ENCODE data around the gene BCAS3. TPM values are rescaled to one million over a fixed set of nuclear protein-coding genes. Genes with fewer than 3 reads are reported as not detected.
A peak's percentile ranks its signal among the peaks of the same experiment; 100 is the strongest.

Gene BCAS3
- total RNA-seq, 2 experiments from 2014 or later: 13.7 to 25.8 TPM

GRCh38 chr17:61209525-61209924 lies 531.9 kb downstream of the BCAS3 start:
- CTCF ChIA-PET: no interaction called here
- Mint-ChIP-seq H3K9me3 (ENCODE audit: low read depth) (no peaks in the 10 kb centered on the region), H3K27ac (no peak overlapping the region), H3K36me3 (no peaks in the 10 kb centered on the region), H3K4me3 (no peak overlapping the region), H3K27me3 (no peaks in the 10 kb centered on the region), H3K4me1 (no peaks in the 10 kb centered on the region)
- no peak for ATAC-seq
- no peak for DNase-seq

DNA sequence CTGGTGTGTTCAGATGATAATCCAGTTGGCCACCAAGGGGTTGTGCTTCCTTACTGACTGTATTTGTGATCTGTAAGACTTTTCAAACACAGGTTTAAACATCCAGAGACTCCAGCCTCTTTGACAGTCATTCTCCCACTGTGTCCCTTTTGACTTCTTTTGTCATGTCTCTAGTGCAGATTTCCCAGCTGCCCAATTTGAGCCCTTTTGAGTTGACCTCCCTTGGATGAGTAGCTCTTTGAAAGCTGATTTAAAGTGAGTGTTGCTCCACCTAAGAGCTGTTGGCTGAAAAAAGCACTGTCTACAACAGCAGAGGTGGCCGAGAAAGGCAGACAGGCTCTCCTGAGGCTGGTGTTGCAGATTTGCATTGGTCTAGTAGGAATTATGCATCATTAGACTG lies 533.6 kb downstream of the BCAS3 start:
- CTCF ChIA-PET: no interaction called here
- Mint-ChIP-seq H3K9me3 (ENCODE audit: low read depth) (no peaks in the 10 kb centered on the region), H3K36me3 (no peaks in the 10 kb centered on the region), H3K4me3 (no peak overlapping the region), H3K4me1 (no peaks in the 10 kb centered on the region), H3K27ac (no peak overlapping the region), H3K27me3 (no peaks in the 10 kb centered on the region)
- ATAC-seq (no peak), DNase-seq (no peak)

GRCh38 chr17:61212655-61213054 lies 535.0 kb downstream of the BCAS3 start:
- CTCF ChIA-PET: interaction anchor here (0.7 to 1.3 kb wide), 2 partner anchors 240 to 1938 kb away, joined by 3 read pairs; no protein-coding TSS in a partner anchor

GRCh38 chr17:61214753-61215152 lies 537.1 kb downstream of the BCAS3 start:
- CTCF ChIA-PET: interaction anchor here (2.2 kb wide), 1 partner anchor 16 kb away, joined by 6 read pairs; no protein-coding TSS in a partner anchor
- H3K27ac Mint-ChIP-seq: no peak overlapping the region
- H3K9me3 Mint-ChIP-seq (ENCODE audit: low read depth): no peaks in the 10 kb centered on the region
- peaks cover 2% of the 10 kb centered on the region for H3K36me3 Mint-ChIP-seq
- no peak overlapping the region for H3K4me3 Mint-ChIP-seq
- no peaks in the 10 kb centered on the region for H3K27me3 Mint-ChIP-seq
- peaks cover 21% of the 10 kb centered on the region for H3K4me1 Mint-ChIP-seq
- ATAC-seq: no peak
- DNase-seq: no peak

More at GRCh38 chr17:61212655-61213054, 535.0 kb downstream of the BCAS3 start:
- no peak for ATAC-seq
- Mint-ChIP-seq H3K27ac (no peak overlapping the region), H3K4me3 (no peak overlapping the region), H3K4me1 (peaks cover under 1% of the 10 kb centered on the region), H3K27me3 (no peaks in the 10 kb centered on the region), H3K36me3 (no peaks in the 10 kb centered on the region), H3K9me3 (ENCODE audit: low read depth) (no peaks in the 10 kb centered on the region)
- no peak for DNase-seq

DNA sequence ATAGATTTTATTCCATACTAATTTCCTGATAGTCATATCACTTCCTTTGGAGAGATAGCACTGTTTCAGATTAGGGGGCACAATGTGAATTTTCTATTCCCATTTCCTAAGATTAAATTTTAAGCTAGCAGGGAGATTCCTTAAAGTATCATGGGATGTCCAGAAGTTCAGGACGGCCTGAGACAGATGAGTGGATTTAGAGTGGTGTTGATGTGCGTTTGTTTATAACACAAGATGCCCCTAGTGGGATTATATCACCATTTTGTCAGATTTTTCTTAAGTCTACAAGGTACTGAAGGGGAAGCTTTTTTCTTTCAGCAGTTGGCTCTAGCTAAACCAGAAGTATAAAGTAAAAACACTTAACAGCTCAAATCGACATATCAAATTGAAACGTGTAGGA lies 538.4 kb downstream of the BCAS3 start:
- no peak overlapping the region for H3K4me3 Mint-ChIP-seq
- H3K9me3 Mint-ChIP-seq (ENCODE audit: low read depth): no peaks in the 10 kb centered on the region
- H3K4me1 Mint-ChIP-seq: peaks cover 32% of the 10 kb centered on the region
- H3K27ac Mint-ChIP-seq: no peak overlapping the region
- DNase-seq: no peak
- H3K36me3 Mint-ChIP-seq: peaks cover 2% of the 10 kb centered on the region
- ATAC-seq: no peak
- CTCF ChIA-PET: interaction anchor here (1.0 to 2.2 kb wide), 3 partner anchors 11 to 196 kb away, joined by 3 to 6 read pairs (median 4); no protein-coding TSS in a partner anchor
- H3K27me3 Mint-ChIP-seq: no peaks in the 10 kb centered on the region

DNA sequence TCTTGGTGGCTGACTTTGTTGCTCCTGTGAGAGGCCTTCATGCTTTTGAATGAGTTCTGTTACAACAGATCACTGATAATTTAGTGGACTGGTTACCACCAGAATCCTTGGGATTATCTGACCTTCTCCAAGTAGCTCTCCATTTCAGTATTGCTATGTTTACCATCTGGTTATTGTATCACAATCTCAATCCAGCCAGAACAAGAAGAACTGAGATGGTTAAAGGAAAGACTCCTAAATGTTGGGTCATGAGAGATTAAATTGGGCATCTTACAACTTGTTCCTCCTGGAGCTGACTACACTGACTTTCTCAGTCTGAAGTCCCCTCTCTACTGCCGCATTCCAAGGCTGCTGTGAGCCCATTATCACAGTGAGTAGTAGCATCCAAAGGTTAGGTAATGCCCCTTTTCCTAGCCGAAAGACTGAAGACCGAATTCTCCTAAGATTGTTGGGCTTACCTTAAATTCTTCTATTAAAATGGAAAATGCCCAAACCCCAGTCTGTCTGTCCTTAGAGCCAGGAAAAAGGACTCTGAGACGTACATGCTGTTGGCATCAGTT lies 540.3 kb downstream of the BCAS3 start:
- H3K36me3 Mint-ChIP-seq: peaks cover 2% of the 10 kb centered on the region
- H3K27me3 Mint-ChIP-seq: no peaks in the 10 kb centered on the region
- CTCF ChIA-PET: no interaction called here
- no peaks in the 10 kb centered on the region for H3K9me3 Mint-ChIP-seq (ENCODE audit: low read depth)
- DNase-seq (no peak), ATAC-seq (no peak)
- peak overlapping the region; percentile 20 for H3K27ac Mint-ChIP-seq
- peaks cover 51% of the 10 kb centered on the region for H3K4me1 Mint-ChIP-seq
- no peak overlapping the region for H3K4me3 Mint-ChIP-seq

GRCh38 chr17:61218438-61218837 lies 540.8 kb downstream of the BCAS3 start:
- CTCF ChIA-PET: interaction anchor here (1.0 kb wide), 1 partner anchor 26 kb away, joined by 3 read pairs; no protein-coding TSS in a partner anchor
- Mint-ChIP-seq H3K36me3 (peaks cover 3% of the 10 kb centered on the region), H3K27ac (peak overlapping the region; percentile 34), H3K4me3 (no peak overlapping the region), H3K4me1 (peaks cover 53% of the 10 kb centered on the region), H3K27me3 (no peaks in the 10 kb centered on the region), H3K9me3 (ENCODE audit: low read depth) (no peaks in the 10 kb centered on the region)
- DNase-seq (no peak), ATAC-seq (no peak)

DNA sequence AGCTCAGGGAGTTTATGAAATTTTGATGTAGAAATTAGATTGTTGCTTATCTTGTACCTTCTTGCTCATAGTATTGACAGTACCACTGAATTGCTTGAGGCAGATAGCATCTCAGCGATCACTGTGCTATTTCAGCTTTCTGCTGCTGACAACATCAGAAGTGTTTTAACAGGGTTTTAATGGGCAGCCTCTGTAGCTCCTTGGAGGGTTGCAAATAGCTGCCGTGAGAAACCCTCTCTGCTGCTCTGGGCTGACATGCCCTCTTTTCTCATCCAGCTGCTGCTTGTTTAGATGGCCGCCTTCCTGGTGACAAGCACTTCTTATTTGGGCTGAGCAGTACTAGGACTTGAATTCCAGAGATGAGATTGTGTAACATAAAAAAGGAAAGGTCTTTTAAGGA lies 541.8 kb downstream of the BCAS3 start:
- Mint-ChIP-seq H3K27ac (peak overlapping the region; percentile 20), H3K9me3 (ENCODE audit: low read depth) (no peaks in the 10 kb centered on the region), H3K4me1 (peaks cover 61% of the 10 kb centered on the region), H3K36me3 (peaks cover 8% of the 10 kb centered on the region), H3K4me3 (no peak overlapping the region), H3K27me3 (no peaks in the 10 kb centered on the region)
- CTCF ChIA-PET: interaction anchor here (1.0 kb wide), 1 partner anchor 27 kb away, joined by 3 read pairs; no protein-coding TSS in a partner anchor
- ATAC-seq (no peak), DNase-seq (no peak)

GRCh38 chr17:61221181-61221580 lies 543.5 kb downstream of the BCAS3 start:
- Mint-ChIP-seq H3K27me3 (no peaks in the 10 kb centered on the region), H3K27ac (peak overlapping the region; percentile 90), H3K36me3 (peaks cover 9% of the 10 kb centered on the region), H3K9me3 (ENCODE audit: low read depth) (no peaks in the 10 kb centered on the region), H3K4me1 (peaks cover 61% of the 10 kb centered on the region), H3K4me3 (peak overlapping the region; percentile 64)
- DNase-seq: no peak
- CTCF ChIA-PET: interaction anchor here (1.3 kb wide), 1 partner anchor 8 kb away, joined by 4 read pairs; no protein-coding TSS in a partner anchor
- peak; percentile 18 for ATAC-seq

GRCh38 chr17:61221597-61222471 lies 544.2 kb downstream of the BCAS3 start:
- H3K9me3 Mint-ChIP-seq (ENCODE audit: low read depth): no peaks in the 10 kb centered on the region
- no peaks in the 10 kb centered on the region for H3K27me3 Mint-ChIP-seq
- H3K27ac Mint-ChIP-seq: peak overlapping the region; percentile 90
- H3K4me1 Mint-ChIP-seq: peaks cover 61% of the 10 kb centered on the region
- H3K36me3 Mint-ChIP-seq: peaks cover 9% of the 10 kb centered on the region
- CTCF ChIA-PET: interaction anchor here (0.9 to 1.6 kb wide), 4 partner anchors 8 to 190 kb away, joined by 3 to 4 read pairs (median 4); no protein-coding TSS in a partner anchor
- peak overlapping the region; percentile 64 for H3K4me3 Mint-ChIP-seq
- DNase-seq: peak; percentile 74
- peak; percentile 50 for ATAC-seq

- Mint-ChIP-seq H3K36me3 (peaks cover 9% of the 10 kb centered on the region), H3K27me3 (no peaks in the 10 kb centered on the region), H3K27ac (peak overlapping the region; percentile 81), H3K9me3 (ENCODE audit: low read depth) (no peaks in the 10 kb centered on the region), H3K4me3 (peak overlapping the region; percentile 27), H3K4me1 (peaks cover 53% of the 10 kb centered on the region)
- CTCF ChIA-PET: interaction anchor here (1.6 kb wide), 1 partner anchor 84 kb away, joined by 4 read pairs; no protein-coding TSS in a partner anchor
- ATAC-seq (no peak), DNase-seq (no peak)
Observed at GRCh38 chr17:61223725-61224124, 546.1 kb downstream of the BCAS3 start.

DNA sequence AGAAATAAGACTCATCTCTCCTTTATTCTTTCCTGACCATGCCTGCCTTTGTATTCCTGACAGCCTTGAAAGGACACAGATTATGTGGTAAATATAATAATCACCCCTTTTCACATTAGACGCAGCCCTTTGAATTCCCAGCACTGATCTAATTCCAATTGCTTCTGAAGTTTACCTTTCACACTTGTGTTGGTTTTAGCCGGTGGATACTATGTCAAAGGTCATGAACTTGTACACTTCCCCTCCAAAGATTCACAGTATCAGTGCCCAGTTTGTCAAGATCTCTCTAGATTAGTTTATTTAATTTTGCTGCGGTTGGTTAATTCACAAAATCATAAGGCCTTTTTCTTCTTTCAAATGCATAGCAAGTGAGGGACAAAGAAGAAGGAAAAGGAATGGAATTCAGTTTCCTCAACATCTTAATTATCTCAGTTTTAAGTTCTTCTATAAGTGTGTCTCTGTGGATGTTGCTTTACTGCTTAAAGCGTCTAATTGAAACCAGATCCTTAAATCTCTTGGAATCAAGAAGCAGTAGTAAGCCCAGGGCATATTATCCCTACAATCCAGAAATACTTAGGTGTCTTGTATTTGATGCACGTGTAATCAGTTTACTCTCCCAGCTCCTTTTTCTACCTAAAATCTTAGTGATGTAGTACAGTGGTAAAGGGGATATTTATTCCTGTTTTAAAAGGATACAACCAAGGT lies 547.7 kb downstream of the BCAS3 start:
- Mint-ChIP-seq H3K36me3 (peaks cover 6% of the 10 kb centered on the region), H3K9me3 (ENCODE audit: low read depth) (no peaks in the 10 kb centered on the region), H3K4me3 (no peak overlapping the region), H3K27me3 (no peaks in the 10 kb centered on the region), H3K4me1 (peaks cover 40% of the 10 kb centered on the region), H3K27ac (no peak overlapping the region)
- CTCF ChIA-PET: interaction anchor here (1.0 kb wide), 1 partner anchor 9 kb away, joined by 3 read pairs; no protein-coding TSS in a partner anchor
- ATAC-seq (no peak), DNase-seq (no peak)

GRCh38 chr17:61227866-61228265 lies 550.2 kb downstream of the BCAS3 start:
- no peak overlapping the region for H3K4me3 Mint-ChIP-seq
- CTCF ChIA-PET: no interaction called here

More at GRCh38 chr17:61227866-61228265, 550.2 kb downstream of the BCAS3 start:
- Mint-ChIP-seq H3K27me3 (no peaks in the 10 kb centered on the region), H3K27ac (no peak overlapping the region), H3K36me3 (peaks cover 6% of the 10 kb centered on the region), H3K4me1 (peaks cover 20% of the 10 kb centered on the region), H3K9me3 (ENCODE audit: low read depth) (peaks cover 2% of the 10 kb centered on the region)
- no peak for DNase-seq
- ATAC-seq: no peak

Data from activated CD8-positive, alpha-beta memory T cell treated with anti-CD3 and anti-CD28 coated beads, Interleukin-2, amount 10 ng/mL, durations not matched to agents 7 days and 5 days (primary cell).